Hepatocyte (in vitro differentiated cells): ENCODE results near the gene ATG16L2.

Experiments used
- CTCF ChIP-seq: fragments of 200-600 bp; sonication (generic); IDR thresholded peaks from 2 replicates; pipeline ENCODE4 v1.5.1; 2016; ENCODE audit warnings: antibody characterized with exemption, mild to moderate bottlenecking; ENCODE audit not compliant: poor library complexity
- EZH2 ChIP-seq: fragments of 200-600 bp; sonication (generic); IDR thresholded peaks from 2 replicates; pipeline ENCODE4 v1.6.1; 2016; ENCODE audit warnings: antibody characterized with exemption, mild to moderate bottlenecking, borderline replicate concordance
- EZH2phosphoT487 ChIP-seq: fragments of 200-600 bp; sonication (generic); IDR thresholded peaks from one replicate; pipeline ENCODE4 v1.6.1; 2018; ENCODE audit warnings: antibody characterized with exemption, mild to moderate bottlenecking, low read depth, moderate library complexity; ENCODE audit not compliant: unreplicated experiment, severe bottlenecking

- no peak for TF ChIP-seq CTCF
- TF ChIP-seq EZH2: no peak
- no peak for TF ChIP-seq EZH2phosphoT487
Observed at GRCh38 chr11:72829178-72829577, 15.0 kb downstream of the ATG16L2 start.
